AG04449 (cell line): ENCODE data around the gene TSPYL4.

ENCODE experiments used
- CTCF ChIA-PET: fragments of 350-600 bp; formaldehyde crosslinking; extraction: SDS; loops from one replicate; lab custom pipeline; 2021; ENCODE audit warnings: antibody characterized with exemption; lab: Yijun Ruan, JAX
- POLR2A ChIA-PET: fragments of 400-600, 350-600 bp; formaldehyde crosslinking; extraction: SDS; loops from one replicate; lab custom pipeline; 2020; ENCODE audit warnings: antibody characterized with exemption, inconsistent platforms; lab: Yijun Ruan, JAX
- DNase-seq: peaks from one replicate; pipeline ENCODE4 v3.0.0-alpha.2; 2010; ENCODE audit warnings: low read depth, low spot score
- H3K4me3 ChIP-seq: 2 replicates; pipeline ENCODE4 v1.5.1; 2011; ENCODE audit warnings: low read depth, mild to moderate bottlenecking, control low read depth, low read length
- CTCF ChIP-seq: IDR thresholded peaks from one replicate; pipeline ENCODE4 v1.5.1; 2011; ENCODE audit warnings: mild to moderate bottlenecking, moderate library complexity, low read length, control low read depth, inconsistent platforms; ENCODE audit not compliant: insufficient read depth; ENCODE audit errors: missing control alignments

TSPYL4 gene

GRCh38 chr6:116283191-116283590, 29.3 kb upstream of the TSPYL4 start:
- TF ChIP-seq CTCF, result no peak
- CTCF ChIA-PET, result interaction anchor here (1.0 to 1.6 kb wide), 4 partner anchors 12 to 280 kb away, joined by 3 to 8 read pairs (median 4); no protein-coding TSS in a partner anchor
- POLR2A ChIA-PET, result no interaction called here
- no peak overlapping the region for H3K4me3 ChIP-seq
- DNase-seq, result no peak

- no peak for DNase-seq
- CTCF ChIA-PET, result interaction anchor here (1.0 to 1.6 kb wide), 4 partner anchors 12 to 280 kb away, joined by 3 to 8 read pairs (median 4); no protein-coding TSS in a partner anchor
- no peak for TF ChIP-seq CTCF
- H3K4me3 ChIP-seq, result no peak overlapping the region
- POLR2A ChIA-PET, result interaction anchor here (0.8 kb wide), 1 partner anchor 104 kb away, joined by 5 read pairs; no protein-coding TSS in a partner anchor
These were observed 28.8 kb upstream of the TSPYL4 start for GRCh38 chr6:116282698-116283097.

GRCh38 chr6:116280933-116281316, 27.1 kb upstream of the TSPYL4 start:
- ChIA-PET POLR2A (no interaction called here), CTCF (interaction anchor here (0.9 to 5.3 kb wide), 16 partner anchors 9 to 284 kb away, joined by 3 to 37 read pairs (median 4); partner anchors contain the start of gene CALHM5)
- no peak for DNase-seq
- no peak for TF ChIP-seq CTCF
- no peak overlapping the region for H3K4me3 ChIP-seq

GRCh38 chr6:116280161-116280932, 26.5 kb upstream of the TSPYL4 start:
- DNase-seq, result no peak
- no peak for TF ChIP-seq CTCF
- ChIA-PET POLR2A (interaction anchor here (0.8 to 2.1 kb wide), 8 partner anchors 8 to 283 kb away, joined by 3 to 10 read pairs (median 4); partner anchors contain the start of genes DSE and TSPYL4), CTCF (interaction anchor here (0.9 to 5.3 kb wide), 18 partner anchors 8 to 285 kb away, joined by 3 to 37 read pairs (median 4); partner anchors contain the start of genes CALHM4 and CALHM5)
- H3K4me3 ChIP-seq, result peak overlapping the region; percentile 90

GRCh38 chr6:116279232-116280160, 25.6 kb upstream of the TSPYL4 start, which contains the start of gene TSPYL1:
TSS of gene TSPYL1 (minus strand) at chr6:116279930. CDS start at chr6:116279830, 100 bp downstream.
- POLR2A ChIA-PET, result interaction anchor here (0.8 to 2.1 kb wide), 10 partner anchors 9 to 284 kb away, joined by 3 to 10 read pairs (median 4); partner anchors contain the start of genes DSE and TSPYL4

More at GRCh38 chr6:116279232-116280160, 25.6 kb upstream of the TSPYL4 start, which contains the start of gene TSPYL1:
- DNase-seq, result peak; percentile 59
- peak within 1 kb of the TSS; percentile 90 for H3K4me3 ChIP-seq
- TF ChIP-seq CTCF, result no peak
- CTCF ChIA-PET, result interaction anchor here (0.7 to 5.3 kb wide), 16 partner anchors 8 to 286 kb away, joined by 3 to 37 read pairs (median 6); partner anchors contain the start of genes CALHM4 and CALHM5
